ENCODE measurements around the gene ASB18.

DNA sequence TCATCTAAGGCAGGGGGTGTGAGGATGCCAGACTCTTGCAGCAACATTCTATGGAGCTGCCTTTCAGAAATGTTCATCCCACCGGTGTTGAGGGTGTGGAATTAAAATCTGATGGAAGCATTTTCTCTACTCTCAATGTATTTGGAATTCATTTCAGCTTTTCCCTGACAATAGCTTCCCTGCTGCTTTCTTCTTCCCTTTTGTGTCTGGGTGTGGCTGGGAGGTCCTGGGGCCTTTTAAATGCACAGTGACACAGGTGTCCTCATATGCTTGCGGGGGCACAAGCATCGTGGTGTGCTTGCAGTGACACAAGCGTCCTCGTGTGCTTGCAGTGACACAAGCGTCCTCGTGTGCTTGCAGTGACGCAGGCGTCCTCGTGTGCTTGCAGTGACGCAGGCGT lies 43.4 kb upstream of the ASB18 start:
- no peak for TF ChIP-seq EZH2phosphoT487 (IDR thresholded peaks at IDR 0.05; ENCODE audit: borderline replicate concordance)
- TF ChIP-seq, protein P1, sequence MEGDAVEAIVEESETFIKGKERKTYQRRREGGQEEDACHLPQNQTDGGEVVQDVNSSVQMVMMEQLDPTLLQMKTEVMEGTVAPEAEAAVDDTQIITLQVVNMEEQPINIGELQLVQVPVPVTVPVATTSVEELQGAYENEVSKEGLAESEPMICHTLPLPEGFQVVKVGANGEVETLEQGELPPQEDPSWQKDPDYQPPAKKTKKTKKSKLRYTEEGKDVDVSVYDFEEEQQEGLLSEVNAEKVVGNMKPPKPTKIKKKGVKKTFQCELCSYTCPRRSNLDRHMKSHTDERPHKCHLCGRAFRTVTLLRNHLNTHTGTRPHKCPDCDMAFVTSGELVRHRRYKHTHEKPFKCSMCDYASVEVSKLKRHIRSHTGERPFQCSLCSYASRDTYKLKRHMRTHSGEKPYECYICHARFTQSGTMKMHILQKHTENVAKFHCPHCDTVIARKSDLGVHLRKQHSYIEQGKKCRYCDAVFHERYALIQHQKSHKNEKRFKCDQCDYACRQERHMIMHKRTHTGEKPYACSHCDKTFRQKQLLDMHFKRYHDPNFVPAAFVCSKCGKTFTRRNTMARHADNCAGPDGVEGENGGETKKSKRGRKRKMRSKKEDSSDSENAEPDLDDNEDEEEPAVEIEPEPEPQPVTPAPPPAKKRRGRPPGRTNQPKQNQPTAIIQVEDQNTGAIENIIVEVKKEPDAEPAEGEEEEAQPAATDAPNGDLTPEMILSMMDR (conservative IDR thresholded peaks at IDR 0.05; ENCODE audit: low read length): no peak

Measured in Loucy (cell line).